ENCODE data around the gene CBLN3.

Gene CBLN3

GRCh38 chr14:24441904-24442239 is 12.4 kb upstream of the CBLN3 start:
- Histone ChIP-seq H3K79me1 (ENCODE audit: low read length) (peaks cover 6% of the 10 kb centered on the region), H2BK5ac (ENCODE audit: low read length) (no peak overlapping the region), H4K5ac (ENCODE audit: low read length) (no peak overlapping the region), H2BK120ac (ENCODE audit: low read depth, low read length) (no peak overlapping the region), H3K4ac (ENCODE audit: low read depth, low read length) (no peak overlapping the region), H3K4me3 (ENCODE audit: low read length) (peak overlapping the region; percentile 70), H3K23ac (ENCODE audit: low read length) (no peak overlapping the region), H3K36me3 (ENCODE audit: control insufficient read depth, insufficient read depth, low read length) (no peaks in the 10 kb centered on the region), H2AK5ac (ENCODE audit: low read length) (no peak overlapping the region), H3K18ac (ENCODE audit: low read length) (no peak overlapping the region), H3K4me1 (ENCODE audit: control insufficient read depth, low read depth, low read length) (no peaks in the 10 kb centered on the region), H3K79me2 (ENCODE audit: control insufficient read depth, insufficient read depth, low read length) (no peaks in the 10 kb centered on the region), H3K27me3 (ENCODE audit: insufficient read depth, low read length, poor library complexity) (no peaks in the 10 kb centered on the region), H3K56ac (ENCODE audit: low read length) (peak overlapping the region; percentile 98), H3K9ac (ENCODE audit: low read length) (peak overlapping the region; percentile 92), H3K27ac (ENCODE audit: low read depth, low read length) (peak overlapping the region; percentile 80), H3K4me2 (ENCODE audit: low read length) (peak overlapping the region; percentile 93), H4K8ac (ENCODE audit: low read depth, low read length) (no peak overlapping the region), H2BK15ac (replicated peaks; ENCODE audit: low read depth) (no peak overlapping the region)
- WGBS (ENCODE audit: extremely low coverage, insufficient coverage, low lambda C conversion rate): no CpG with 5 or more reads among the region's 12 CpGs
- no peak for DNase-seq

GRCh38 chr14:24441485-24441884 is 12.0 kb upstream of the CBLN3 start:
- Histone ChIP-seq H3K79me1 (ENCODE audit: low read length) (peaks cover 6% of the 10 kb centered on the region), H3K79me2 (ENCODE audit: control insufficient read depth, insufficient read depth, low read length) (no peaks in the 10 kb centered on the region), H2BK15ac (replicated peaks; ENCODE audit: low read depth) (no peak overlapping the region), H2BK120ac (ENCODE audit: low read depth, low read length) (no peak overlapping the region), H4K5ac (ENCODE audit: low read length) (no peak overlapping the region), H3K27ac (ENCODE audit: low read depth, low read length) (no peak overlapping the region), H3K4me1 (ENCODE audit: control insufficient read depth, low read depth, low read length) (no peaks in the 10 kb centered on the region), H3K18ac (ENCODE audit: low read length) (no peak overlapping the region), H3K4me3 (ENCODE audit: low read length) (no peak overlapping the region), H3K23ac (ENCODE audit: low read length) (no peak overlapping the region), H3K27me3 (ENCODE audit: insufficient read depth, low read length, poor library complexity) (no peaks in the 10 kb centered on the region), H2BK5ac (ENCODE audit: low read length) (no peak overlapping the region), H4K8ac (ENCODE audit: low read depth, low read length) (no peak overlapping the region), H3K56ac (ENCODE audit: low read length) (peak overlapping the region; percentile 98), H3K4ac (ENCODE audit: low read depth, low read length) (no peak overlapping the region), H3K36me3 (ENCODE audit: control insufficient read depth, insufficient read depth, low read length) (no peaks in the 10 kb centered on the region), H3K9ac (ENCODE audit: low read length) (peak overlapping the region; percentile 92), H3K4me2 (ENCODE audit: low read length) (peak overlapping the region; percentile 93), H2AK5ac (ENCODE audit: low read length) (no peak overlapping the region)
- no peak for DNase-seq
- no CpG with 5 or more reads among the region's 5 CpGs for WGBS (ENCODE audit: extremely low coverage, insufficient coverage, low lambda C conversion rate)

GRCh38 chr14:24440606-24441399 is 11.3 kb upstream of the CBLN3 start:
- no CpG with 5 or more reads among the region's 8 CpGs for WGBS (ENCODE audit: extremely low coverage, insufficient coverage, low lambda C conversion rate)
- Histone ChIP-seq H2BK15ac (replicated peaks; ENCODE audit: low read depth) (no peak overlapping the region), H2BK120ac (ENCODE audit: low read depth, low read length) (no peak overlapping the region)

GRCh38 chr14:24439830-24440605 is 10.6 kb upstream of the CBLN3 start:
- H3K27me3 ChIP-seq (ENCODE audit: insufficient read depth, low read length, poor library complexity): no peaks in the 10 kb centered on the region
- H2BK5ac ChIP-seq (ENCODE audit: low read length): no peak overlapping the region
- no peak overlapping the region for H2BK15ac ChIP-seq (replicated peaks; ENCODE audit: low read depth)
- H3K79me1 ChIP-seq (ENCODE audit: low read length): peaks cover 6% of the 10 kb centered on the region
- WGBS (ENCODE audit: extremely low coverage, insufficient coverage, low lambda C conversion rate): no CpG with 5 or more reads among the region's 15 CpGs
- no peak overlapping the region for H3K18ac ChIP-seq (ENCODE audit: low read length)
- no peak overlapping the region for H3K9ac ChIP-seq (ENCODE audit: low read length)
- H3K36me3 ChIP-seq (ENCODE audit: control insufficient read depth, insufficient read depth, low read length): no peaks in the 10 kb centered on the region
- no peak overlapping the region for H4K5ac ChIP-seq (ENCODE audit: low read length)
- no peak for DNase-seq
- H3K4ac ChIP-seq (ENCODE audit: low read depth, low read length): no peak overlapping the region
- no peaks in the 10 kb centered on the region for H3K4me1 ChIP-seq (ENCODE audit: control insufficient read depth, low read depth, low read length)
- no peak overlapping the region for H2AK5ac ChIP-seq (ENCODE audit: low read length)
- no peak overlapping the region for H2BK120ac ChIP-seq (ENCODE audit: low read depth, low read length)
- H3K27ac ChIP-seq (ENCODE audit: low read depth, low read length): no peak overlapping the region
- H3K4me3 ChIP-seq (ENCODE audit: low read length): no peak overlapping the region
- no peaks in the 10 kb centered on the region for H3K79me2 ChIP-seq (ENCODE audit: control insufficient read depth, insufficient read depth, low read length)
- H4K8ac ChIP-seq (ENCODE audit: low read depth, low read length): no peak overlapping the region
- no peak overlapping the region for H3K4me2 ChIP-seq (ENCODE audit: low read length)
- H3K56ac ChIP-seq (ENCODE audit: low read length): no peak overlapping the region
- H3K23ac ChIP-seq (ENCODE audit: low read length): no peak overlapping the region

More at GRCh38 chr14:24440606-24441399, 11.3 kb upstream of the CBLN3 start:
- Histone ChIP-seq H3K4me1 (ENCODE audit: control insufficient read depth, low read depth, low read length) (no peaks in the 10 kb centered on the region), H3K79me1 (ENCODE audit: low read length) (peaks cover 6% of the 10 kb centered on the region), H3K4me2 (ENCODE audit: low read length) (no peak overlapping the region), H3K18ac (ENCODE audit: low read length) (no peak overlapping the region), H3K56ac (ENCODE audit: low read length) (no peak overlapping the region), H3K36me3 (ENCODE audit: control insufficient read depth, insufficient read depth, low read length) (no peaks in the 10 kb centered on the region), H3K4me3 (ENCODE audit: low read length) (no peak overlapping the region), H4K8ac (ENCODE audit: low read depth, low read length) (no peak overlapping the region), H4K5ac (ENCODE audit: low read length) (no peak overlapping the region), H3K23ac (ENCODE audit: low read length) (no peak overlapping the region), H3K9ac (ENCODE audit: low read length) (no peak overlapping the region), H2BK5ac (ENCODE audit: low read length) (no peak overlapping the region), H3K79me2 (ENCODE audit: control insufficient read depth, insufficient read depth, low read length) (no peaks in the 10 kb centered on the region), H3K4ac (ENCODE audit: low read depth, low read length) (no peak overlapping the region), H2AK5ac (ENCODE audit: low read length) (no peak overlapping the region), H3K27ac (ENCODE audit: low read depth, low read length) (no peak overlapping the region), H3K27me3 (ENCODE audit: insufficient read depth, low read length, poor library complexity) (no peaks in the 10 kb centered on the region)
- DNase-seq: no peak

- H2BK5ac ChIP-seq (ENCODE audit: low read length): no peak overlapping the region
- H3K9ac ChIP-seq (ENCODE audit: low read length): no peak overlapping the region
- H3K79me2 ChIP-seq (ENCODE audit: control insufficient read depth, insufficient read depth, low read length): no peaks in the 10 kb centered on the region
- no peak overlapping the region for H3K18ac ChIP-seq (ENCODE audit: low read length)
- no peak overlapping the region for H2BK15ac ChIP-seq (replicated peaks; ENCODE audit: low read depth)
- no peak overlapping the region for H3K4me3 ChIP-seq (ENCODE audit: low read length)
- no peak overlapping the region for H3K4ac ChIP-seq (ENCODE audit: low read depth, low read length)
- DNase-seq: no peak
- no peak overlapping the region for H3K56ac ChIP-seq (ENCODE audit: low read length)
- H3K23ac ChIP-seq (ENCODE audit: low read length): no peak overlapping the region
- no peaks in the 10 kb centered on the region for H3K27me3 ChIP-seq (ENCODE audit: insufficient read depth, low read length, poor library complexity)
- no peak overlapping the region for H2BK120ac ChIP-seq (ENCODE audit: low read depth, low read length)
- H3K36me3 ChIP-seq (ENCODE audit: control insufficient read depth, insufficient read depth, low read length): no peaks in the 10 kb centered on the region
- no peaks in the 10 kb centered on the region for H3K4me1 ChIP-seq (ENCODE audit: control insufficient read depth, low read depth, low read length)
- H3K79me1 ChIP-seq (ENCODE audit: low read length): peaks cover 6% of the 10 kb centered on the region
- no peak overlapping the region for H3K27ac ChIP-seq (ENCODE audit: low read depth, low read length)
- H4K5ac ChIP-seq (ENCODE audit: low read length): no peak overlapping the region
- H2AK5ac ChIP-seq (ENCODE audit: low read length): no peak overlapping the region
- H4K8ac ChIP-seq (ENCODE audit: low read depth, low read length): no peak overlapping the region
- no peak overlapping the region for H3K4me2 ChIP-seq (ENCODE audit: low read length)
- WGBS (ENCODE audit: extremely low coverage, insufficient coverage, low lambda C conversion rate): no CpG with 5 or more reads among the region's 1 CpG
Observed at GRCh38 chr14:24439257-24439656, 9.8 kb upstream of the CBLN3 start.
